Rectal smooth muscle tissue (tissue), 1 donor: ENCODE data around the gene RASGRP2.

Experiments
- H3K27ac ChIP-seq: one replicate; pipeline ENCODE4 v1.7.0; 2013; ENCODE audit warnings: low read depth, low read length, inconsistent platforms
- H3K27me3 ChIP-seq: one replicate; pipeline ENCODE4 v1.7.0; 2013; ENCODE audit warnings: low read length; ENCODE audit not compliant: control insufficient read depth, insufficient read depth
- H3K36me3 ChIP-seq: one replicate; pipeline ENCODE4 v1.7.0; 2013; ENCODE audit warnings: low read length; ENCODE audit not compliant: control insufficient read depth, insufficient read depth
- H3K4me1 ChIP-seq: one replicate; pipeline ENCODE4 v1.7.0; 2013; ENCODE audit warnings: low read length; ENCODE audit not compliant: control insufficient read depth, insufficient read depth
- H3K4me3 ChIP-seq: one replicate; pipeline ENCODE4 v1.7.0; 2013; ENCODE audit warnings: low read length
- H3K9ac ChIP-seq: one replicate; pipeline ENCODE4 v1.7.0; 2013; ENCODE audit warnings: low read length

The RASGRP2 gene

DNA sequence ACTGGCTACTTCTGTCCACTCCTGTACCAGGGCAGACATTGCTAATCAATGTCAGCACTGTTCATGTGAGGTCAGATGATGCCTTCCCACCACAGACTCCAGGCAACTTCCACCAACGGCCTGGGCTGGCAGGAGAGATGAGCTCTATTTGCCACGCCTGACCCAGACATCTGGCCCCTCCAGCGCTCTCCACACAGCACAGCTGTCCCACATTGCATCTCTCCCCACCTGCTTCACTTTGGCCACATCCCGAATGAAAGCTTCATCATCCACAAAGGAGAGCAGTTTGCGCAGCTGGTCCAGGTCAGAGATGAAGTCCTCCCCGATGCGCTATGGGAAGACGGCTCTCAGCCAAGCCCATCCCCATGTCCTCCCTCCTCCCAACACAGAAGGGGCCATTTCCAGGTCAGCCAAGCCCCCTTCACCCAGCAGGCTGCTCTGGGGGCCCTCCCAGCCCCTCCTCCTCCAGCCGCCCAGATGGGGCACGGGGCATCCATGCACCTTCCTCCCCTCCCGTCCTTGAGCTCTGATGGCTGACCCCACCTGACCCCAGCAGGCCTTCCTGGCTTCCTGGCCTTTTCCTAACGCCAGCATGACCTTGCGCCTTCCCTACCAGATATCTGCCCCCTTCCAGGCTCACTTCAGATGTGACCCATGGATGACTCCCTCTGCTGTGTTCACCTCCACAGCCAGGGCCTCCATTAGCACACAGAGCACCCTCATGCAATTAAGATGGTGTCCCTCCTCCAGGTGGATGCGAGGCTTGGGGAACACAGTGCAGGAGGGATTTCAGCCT is 8.4 kb upstream of the RASGRP2 start:
- Histone ChIP-seq H3K4me1 (no peaks in the 10 kb centered on the region), H3K9ac (no peak overlapping the region), H3K27me3 (no peaks in the 10 kb centered on the region), H3K27ac (no peak overlapping the region), H3K4me3 (no peak overlapping the region), H3K36me3 (no peaks in the 10 kb centered on the region)

DNA sequence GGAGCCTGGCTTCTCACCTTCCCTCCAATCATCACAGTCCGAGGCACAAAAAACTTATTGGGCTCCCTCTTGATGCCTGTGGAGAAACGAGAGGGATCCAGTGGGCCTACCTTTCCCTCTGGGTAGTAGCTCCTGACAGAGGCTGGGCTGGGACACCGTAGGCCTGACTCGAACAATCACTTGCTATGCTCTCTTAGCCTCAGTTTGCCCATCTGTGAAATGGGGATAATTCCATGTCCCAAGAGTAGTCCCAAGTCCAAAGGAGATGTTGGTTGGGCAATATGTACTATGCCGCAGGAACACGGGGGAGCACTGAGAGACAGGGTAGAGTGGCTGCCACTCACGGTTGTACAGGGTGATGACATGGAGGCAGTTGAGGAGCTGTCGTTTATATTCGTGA is 7.6 kb upstream of the RASGRP2 start:
- Histone ChIP-seq H3K4me1 (no peaks in the 10 kb centered on the region), H3K9ac (no peak overlapping the region), H3K4me3 (no peak overlapping the region), H3K27me3 (no peaks in the 10 kb centered on the region), H3K36me3 (no peaks in the 10 kb centered on the region), H3K27ac (no peak overlapping the region)

DNA sequence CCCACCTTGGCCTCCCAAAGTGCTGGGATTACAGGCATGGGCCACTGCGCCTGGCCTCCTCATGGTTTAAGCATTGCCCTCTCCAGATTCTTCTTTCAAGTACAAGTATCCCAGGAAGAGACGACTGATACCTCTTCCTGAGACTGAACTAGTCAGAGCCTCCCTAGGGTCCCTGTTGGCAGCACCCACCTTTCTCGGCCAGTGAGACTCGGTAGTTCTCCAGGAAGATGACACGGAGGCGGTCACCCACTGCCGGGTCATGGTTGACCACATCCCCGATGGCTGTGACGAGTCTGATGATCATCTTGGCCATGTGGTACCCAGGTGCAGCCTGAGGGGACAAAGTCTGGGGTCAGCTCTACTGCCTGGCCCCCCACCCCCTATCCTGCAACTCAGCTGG is 7.2 kb upstream of the RASGRP2 start:
- no peaks in the 10 kb centered on the region for H3K27me3 ChIP-seq
- no peaks in the 10 kb centered on the region for H3K36me3 ChIP-seq
- no peak overlapping the region for H3K27ac ChIP-seq
- no peak overlapping the region for H3K9ac ChIP-seq
- no peak overlapping the region for H3K4me3 ChIP-seq
- no peaks in the 10 kb centered on the region for H3K4me1 ChIP-seq

DNA sequence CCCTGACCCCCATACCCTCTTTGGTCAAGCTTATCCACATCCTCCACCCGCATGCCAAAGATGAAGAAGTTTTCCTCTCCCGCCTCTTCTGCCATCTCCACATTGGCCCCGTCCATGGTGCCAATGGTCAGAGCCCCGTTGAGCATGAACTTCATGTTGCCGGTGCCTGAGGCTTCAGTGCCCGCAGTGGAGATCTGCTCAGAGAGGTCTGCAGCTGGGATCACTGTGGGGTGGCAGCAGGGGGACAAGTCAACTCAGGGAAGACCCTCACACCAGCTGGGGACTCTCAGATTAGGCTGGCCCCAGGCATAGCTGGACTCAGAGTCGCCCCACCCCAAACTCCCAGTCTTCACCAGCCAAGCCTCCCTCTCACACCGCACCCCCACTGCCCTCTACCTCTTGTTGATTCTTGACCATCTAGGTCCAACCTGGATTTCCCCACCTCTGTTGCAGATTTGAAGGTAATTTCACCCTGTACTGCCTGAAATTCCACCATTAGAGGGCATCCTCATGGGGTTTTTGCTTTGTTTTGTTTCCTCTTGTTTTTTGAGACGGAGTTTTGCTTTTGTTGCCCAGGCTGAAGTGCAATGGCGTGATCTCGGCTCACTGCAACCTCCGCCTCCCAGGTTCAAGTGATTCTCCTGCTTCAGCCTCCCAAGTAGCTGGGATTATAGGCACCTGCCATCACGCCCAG is 6.6 kb upstream of the RASGRP2 start:
- peaks cover 3% of the 10 kb centered on the region for H3K4me1 ChIP-seq
- no peaks in the 10 kb centered on the region for H3K36me3 ChIP-seq
- no peaks in the 10 kb centered on the region for H3K27me3 ChIP-seq
- H3K9ac ChIP-seq: no peak overlapping the region
- no peak overlapping the region for H3K27ac ChIP-seq
- H3K4me3 ChIP-seq: no peak overlapping the region

DNA sequence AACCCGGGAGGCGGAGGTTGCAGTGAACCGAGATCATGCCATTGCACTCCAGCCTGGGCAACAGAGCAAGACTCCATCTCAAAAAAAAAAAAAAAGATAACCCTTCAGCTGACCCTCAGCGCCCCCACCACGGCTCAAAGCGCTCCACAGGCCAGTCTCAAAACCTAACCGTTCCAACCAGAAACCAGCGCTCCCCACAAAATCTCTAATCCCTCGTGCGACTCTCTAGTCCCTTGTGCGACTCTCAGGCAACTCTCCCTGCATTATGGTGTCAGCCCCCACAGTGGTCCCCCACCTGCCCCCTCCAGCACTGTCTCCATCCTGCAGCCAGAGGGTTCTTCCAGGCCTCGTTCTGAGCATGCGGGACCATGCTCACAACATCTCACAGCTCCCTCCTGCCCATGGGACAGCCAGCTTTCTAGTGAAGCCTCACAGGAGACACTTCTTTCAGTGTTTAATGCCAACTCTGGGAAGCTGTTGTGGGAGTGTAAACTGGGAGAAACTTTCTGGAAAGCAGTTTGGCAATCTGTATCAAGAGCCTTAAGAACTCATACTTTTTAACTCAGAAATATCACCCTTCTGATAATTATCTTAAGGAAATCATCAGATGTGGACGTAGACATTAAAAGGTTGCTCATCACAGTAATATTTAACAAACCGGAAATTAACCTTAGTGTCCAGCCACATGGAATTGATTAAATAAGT is 4.2 kb upstream of the RASGRP2 start:
- no peaks in the 10 kb centered on the region for H3K36me3 ChIP-seq
- no peak overlapping the region for H3K27ac ChIP-seq
- no peak overlapping the region for H3K9ac ChIP-seq
- H3K27me3 ChIP-seq: no peaks in the 10 kb centered on the region
- no peak overlapping the region for H3K4me3 ChIP-seq
- peaks cover 10% of the 10 kb centered on the region for H3K4me1 ChIP-seq

DNA sequence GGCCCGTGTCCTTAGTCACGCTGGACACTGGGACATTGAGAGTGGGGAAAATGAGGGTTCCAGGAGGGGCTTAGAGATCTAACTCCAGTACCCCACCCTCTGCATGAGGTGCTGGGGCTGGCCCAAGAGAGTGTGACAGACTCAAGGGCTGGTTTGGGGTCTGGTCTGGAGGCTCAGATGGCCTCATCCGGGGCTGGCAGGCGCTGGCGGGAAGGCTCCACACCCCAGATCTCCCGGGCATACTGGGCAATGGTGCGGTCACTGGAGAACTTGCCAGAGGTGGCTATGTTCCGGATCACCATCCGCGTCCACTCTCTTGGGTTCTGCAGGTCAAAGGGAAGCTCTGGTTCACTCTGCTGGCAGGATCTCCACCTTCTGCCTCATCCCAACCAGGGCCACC is 2.5 kb upstream of the RASGRP2 start:
- Histone ChIP-seq H3K36me3 (no peaks in the 10 kb centered on the region), H3K4me3 (no peak overlapping the region), H3K27me3 (no peaks in the 10 kb centered on the region), H3K4me1 (peaks cover 10% of the 10 kb centered on the region), H3K9ac (no peak overlapping the region), H3K27ac (peak overlapping the region; percentile 93)

DNA sequence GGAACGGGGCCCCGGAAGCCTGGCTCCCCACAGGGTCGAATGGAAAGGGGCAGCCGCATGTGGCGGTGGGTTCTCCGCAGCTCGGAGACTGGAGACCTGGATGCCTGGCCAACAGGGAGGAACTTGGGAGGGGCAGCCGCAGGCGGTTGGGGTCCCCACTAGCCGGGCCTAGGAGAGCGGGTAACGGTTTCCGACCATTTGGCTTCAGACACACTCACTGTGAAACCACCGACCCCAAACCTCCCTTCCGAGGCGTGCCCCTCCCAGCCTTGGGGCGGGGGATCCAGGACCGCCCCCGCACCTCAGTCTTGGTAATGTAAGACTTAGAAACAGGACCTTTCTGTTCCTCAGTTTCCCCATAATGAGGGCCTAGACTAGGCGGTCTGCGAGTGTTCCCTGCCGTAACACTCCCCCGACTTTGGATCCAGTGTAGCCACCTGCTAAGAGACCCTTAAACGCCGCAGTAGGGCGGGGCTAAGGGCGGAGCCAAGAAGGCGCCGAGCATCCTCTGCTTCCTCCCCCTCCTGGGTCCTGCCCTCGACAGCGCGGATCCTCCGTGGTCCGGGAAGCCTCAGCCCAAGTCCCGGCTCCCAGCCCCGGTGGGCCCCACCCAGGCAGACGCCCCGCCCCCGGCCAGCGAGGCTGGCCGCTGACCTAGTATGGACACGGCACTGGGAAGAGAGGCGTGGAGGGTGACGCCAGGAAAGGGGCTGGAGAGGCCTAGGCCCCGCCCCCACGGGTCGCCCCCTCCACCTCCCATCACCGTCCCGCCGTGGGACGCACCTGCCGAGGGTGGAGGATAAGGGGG is 1.8 kb upstream of the RASGRP2 start:
- Histone ChIP-seq H3K4me3 (peak overlapping the region; percentile 63), H3K4me1 (peaks cover 10% of the 10 kb centered on the region), H3K27me3 (no peaks in the 10 kb centered on the region), H3K27ac (peak overlapping the region; percentile 93), H3K36me3 (no peaks in the 10 kb centered on the region), H3K9ac (peak overlapping the region; percentile 53)

DNA sequence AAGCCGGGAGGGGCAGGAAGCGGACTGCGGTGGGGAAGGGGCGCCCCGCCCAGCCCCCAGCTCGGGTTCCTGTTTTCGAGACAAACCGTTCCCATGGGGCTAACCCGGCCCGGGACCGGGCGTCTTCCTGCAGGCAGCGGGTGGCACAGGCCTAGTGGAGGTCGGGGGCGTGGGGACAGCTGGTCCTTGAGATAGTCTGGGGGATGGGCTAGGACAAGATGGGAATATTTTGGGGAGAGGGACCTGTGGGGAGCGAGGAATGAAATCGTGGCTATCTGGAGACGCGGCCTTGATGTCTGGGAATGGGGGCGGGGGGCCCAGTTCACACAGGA is 1.2 kb upstream of the RASGRP2 start:
- Histone ChIP-seq H3K27me3 (no peaks in the 10 kb centered on the region), H3K9ac (peak overlapping the region; percentile 53), H3K36me3 (peaks cover under 1% of the 10 kb centered on the region), H3K4me1 (peaks cover 10% of the 10 kb centered on the region), H3K27ac (peak overlapping the region; percentile 93), H3K4me3 (peak overlapping the region; percentile 63)

DNA sequence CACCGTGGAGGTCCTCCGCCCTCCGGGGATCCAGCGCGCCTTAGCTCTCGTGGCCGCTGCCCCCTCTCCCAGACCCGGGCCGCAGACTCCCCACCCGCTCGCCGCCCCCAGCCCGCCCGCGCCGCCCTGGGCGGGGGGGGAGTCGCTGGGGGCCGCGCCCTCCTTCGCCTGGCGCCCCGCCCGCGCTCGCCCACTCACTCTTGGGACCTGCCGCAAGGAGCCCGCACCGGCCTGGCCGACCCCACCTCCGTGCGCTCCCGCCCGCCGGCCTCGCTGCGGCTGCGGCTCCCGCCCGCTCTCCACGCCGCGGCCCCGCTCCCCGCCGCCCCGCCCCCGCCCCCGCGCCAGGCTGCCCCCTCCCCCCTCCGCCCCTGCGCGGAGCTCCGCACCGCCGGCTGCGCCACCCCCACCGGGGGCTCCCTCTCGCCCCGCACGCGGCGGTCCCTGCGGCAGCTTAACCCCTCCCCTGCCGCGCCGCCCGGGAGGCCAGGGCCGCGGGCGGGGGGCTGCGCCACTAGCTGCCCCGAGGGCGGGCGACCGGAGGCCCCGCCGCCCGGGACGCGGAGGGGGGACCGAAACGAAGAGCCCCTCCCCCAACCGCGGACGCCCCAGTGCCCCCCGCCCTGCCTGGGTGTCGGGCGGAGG is 724 bp upstream of the RASGRP2 start:
- Histone ChIP-seq H3K27ac (peak overlapping the region; percentile 93), H3K9ac (no peak overlapping the region), H3K4me3 (peak overlapping the region; percentile 76), H3K4me1 (peaks cover 10% of the 10 kb centered on the region), H3K27me3 (no peaks in the 10 kb centered on the region), H3K36me3 (peaks cover 2% of the 10 kb centered on the region)

DNA sequence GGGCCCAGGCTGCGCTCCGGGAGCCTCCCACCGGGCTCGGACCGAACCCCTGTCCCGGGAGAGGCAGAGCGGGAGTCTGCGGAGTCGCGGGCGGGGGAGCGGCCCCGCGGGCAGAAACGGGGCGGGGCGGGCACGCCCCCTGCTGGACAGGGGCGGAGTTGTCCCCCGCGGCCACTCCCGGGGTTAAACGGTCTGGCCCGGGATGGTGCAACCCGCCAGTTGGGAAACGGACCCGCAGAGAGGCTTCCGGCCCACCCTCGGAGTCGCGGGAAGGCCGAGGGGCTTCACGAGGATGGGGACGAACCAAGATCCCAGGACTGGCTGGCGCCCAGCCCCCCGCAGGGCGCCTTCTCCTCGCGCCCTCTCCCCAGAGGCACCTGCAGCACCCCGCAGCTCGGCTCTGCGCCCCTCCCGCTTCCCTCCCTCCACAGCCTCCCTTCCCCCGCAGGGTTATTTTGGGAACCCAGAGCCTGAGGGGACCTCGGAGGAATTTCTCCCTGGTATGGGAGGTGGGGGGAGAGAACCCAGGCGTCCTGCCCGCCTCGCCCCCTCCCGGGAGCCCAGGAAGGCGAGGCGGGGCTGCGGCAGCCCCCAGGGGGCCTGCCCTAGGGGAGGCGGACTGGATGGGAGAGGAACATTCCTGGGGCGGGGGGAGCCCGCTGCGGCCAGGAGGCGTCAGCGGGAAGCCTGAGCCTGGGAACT is 902 bp downstream of the RASGRP2 start:
- Histone ChIP-seq H3K27ac (peak overlapping the region; percentile 93), H3K4me1 (peaks cover 10% of the 10 kb centered on the region), H3K9ac (no peak overlapping the region)

DNA sequence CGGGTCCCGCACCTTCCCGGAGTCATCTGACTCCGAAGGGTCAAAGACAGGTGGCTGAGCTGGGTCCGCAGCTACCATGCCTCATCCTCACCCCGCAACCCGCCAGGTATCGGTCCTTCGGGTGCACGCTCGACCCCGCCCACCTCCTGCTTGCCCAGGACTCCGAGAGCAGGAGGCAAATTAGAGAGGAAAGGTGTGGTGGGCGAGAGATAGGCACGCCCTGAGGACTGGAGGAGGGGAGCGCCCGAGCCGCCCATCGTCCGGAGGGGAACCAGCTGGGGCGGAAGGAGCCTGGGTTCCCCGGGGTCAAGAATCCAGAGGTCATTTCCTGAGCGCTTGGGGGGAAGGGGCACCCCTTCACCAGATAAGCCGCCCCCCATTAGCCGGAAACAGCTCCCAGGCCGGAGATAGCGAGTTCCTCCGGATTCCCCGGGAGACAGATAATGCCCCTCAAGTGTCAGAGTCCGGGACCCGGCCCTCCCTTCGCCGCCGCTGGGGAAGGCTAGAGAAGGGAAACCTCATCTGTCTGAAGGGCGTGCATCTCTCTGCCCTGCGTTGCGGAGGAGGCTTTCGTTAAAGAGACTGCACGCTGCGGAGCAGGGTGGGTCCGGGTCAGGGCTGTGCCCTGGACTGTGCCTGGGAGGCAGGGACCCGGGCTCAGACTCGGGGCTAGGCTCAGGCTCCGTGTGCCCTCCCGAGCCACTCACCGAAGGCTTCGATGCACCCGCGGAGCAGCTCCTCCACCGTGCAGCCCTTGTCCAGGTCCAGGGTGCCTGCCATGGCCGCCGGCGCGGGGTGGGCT is 1.7 kb downstream of the RASGRP2 start:
- H3K9ac ChIP-seq: no peak overlapping the region
- peak overlapping the region; percentile 76 for H3K4me3 ChIP-seq
- peaks cover 2% of the 10 kb centered on the region for H3K36me3 ChIP-seq
- H3K27ac ChIP-seq: peak overlapping the region; percentile 93
- H3K27me3 ChIP-seq: no peaks in the 10 kb centered on the region
- peaks cover 10% of the 10 kb centered on the region for H3K4me1 ChIP-seq

More for the DNA sequence above, 902 bp downstream of the RASGRP2 start:
- H3K36me3 ChIP-seq: peaks cover 2% of the 10 kb centered on the region
- peak overlapping the region; percentile 76 for H3K4me3 ChIP-seq
- H3K27me3 ChIP-seq: no peaks in the 10 kb centered on the region
